Measurements from ENCODE around the gene JMJD6.
"Not testable (repeated sequence)": the region's sequence is repeated elsewhere in the genome, so short reads cannot be mapped to it uniquely, and the experiment has no call there.

Gene JMJD6

DNA sequence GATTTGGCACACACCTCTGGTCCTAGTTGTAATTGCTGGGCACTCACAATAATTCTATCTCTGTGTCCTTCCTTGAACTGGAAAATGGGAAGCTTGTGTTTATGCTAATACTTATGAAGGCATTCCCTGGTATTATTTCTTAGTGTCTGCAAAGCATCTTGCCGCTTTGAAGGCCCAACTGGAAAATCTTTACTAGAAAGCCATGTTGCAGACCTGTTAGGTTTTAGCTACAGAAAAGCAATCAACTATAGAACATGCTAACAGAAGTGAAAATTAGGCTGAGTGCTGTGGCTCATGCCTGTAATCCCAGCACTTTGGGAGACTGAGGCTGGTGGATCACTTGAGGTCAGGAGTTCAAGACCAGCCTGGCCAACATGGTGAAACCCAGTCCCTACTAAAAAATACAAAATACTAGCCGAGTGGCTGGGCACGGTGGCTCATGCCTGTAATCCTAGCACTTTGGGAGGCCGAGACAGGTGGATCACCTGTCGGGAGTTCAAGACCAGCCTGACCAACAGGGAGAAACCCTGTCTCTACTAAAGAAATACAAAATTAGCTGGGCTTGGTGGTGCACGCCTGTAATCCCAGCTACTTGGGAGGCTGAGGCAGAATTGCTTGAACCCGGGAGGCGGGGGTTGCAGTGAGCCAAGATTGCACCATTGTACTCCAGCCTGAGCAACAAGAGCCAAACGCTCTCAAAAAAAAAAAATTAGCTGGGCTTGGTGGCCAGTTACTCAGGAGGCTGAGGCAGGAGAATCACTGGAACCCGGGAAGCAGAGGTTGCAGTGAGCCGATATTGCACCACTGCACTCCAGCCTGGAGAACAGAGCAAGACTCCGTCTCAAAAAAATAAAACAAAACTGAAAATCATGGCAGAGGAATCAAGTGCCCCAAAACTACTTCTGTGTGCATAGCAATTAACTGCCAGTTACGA is 5.7 kb upstream of the JMJD6 start:
- H2BK15ac ChIP-seq (replicated peaks; ENCODE audit: low read depth); H3K4me2 ChIP-seq (ENCODE audit: low read length); H4K5ac ChIP-seq (ENCODE audit: low read length); H3K79me1 ChIP-seq (ENCODE audit: low read length); H3K4ac ChIP-seq (ENCODE audit: low read depth, low read length); H3K9ac ChIP-seq (ENCODE audit: low read length); H3K27ac ChIP-seq (ENCODE audit: low read depth, low read length); H3K18ac ChIP-seq (ENCODE audit: low read length); H2BK5ac ChIP-seq (ENCODE audit: low read length); H4K8ac ChIP-seq (ENCODE audit: low read depth, low read length); H3K56ac ChIP-seq (ENCODE audit: low read length); H3K4me1 ChIP-seq (ENCODE audit: control insufficient read depth, low read depth, low read length); H3K27me3 ChIP-seq (ENCODE audit: insufficient read depth, low read length, poor library complexity); H3K4me3 ChIP-seq (ENCODE audit: low read length); H2AK5ac ChIP-seq (ENCODE audit: low read length); H3K23ac ChIP-seq (ENCODE audit: low read length); DNase-seq; H2BK120ac ChIP-seq (ENCODE audit: low read depth, low read length): not testable (repeated sequence)
- WGBS (ENCODE audit: extremely low coverage, insufficient coverage, low lambda C conversion rate), result no CpG with 5 or more reads among the region's 13 CpGs
- H3K36me3 ChIP-seq (ENCODE audit: control insufficient read depth, insufficient read depth, low read length), result peaks cover 17% of the 10 kb centered on the region
- H3K79me2 ChIP-seq (ENCODE audit: control insufficient read depth, insufficient read depth, low read length), result peaks cover 44% of the 10 kb centered on the region

- no peaks in the 10 kb centered on the region for H3K27me3 ChIP-seq (ENCODE audit: insufficient read depth, low read length, poor library complexity)
- H3K4me2 ChIP-seq (ENCODE audit: low read length), result peak overlapping the region; percentile 88
- peak overlapping the region; percentile 96 for H3K56ac ChIP-seq (ENCODE audit: low read length)
- peaks cover 6% of the 10 kb centered on the region for H3K79me1 ChIP-seq (ENCODE audit: low read length)
- no peak for DNase-seq
- no peak overlapping the region for H3K4ac ChIP-seq (ENCODE audit: low read depth, low read length)
- H2BK5ac ChIP-seq (ENCODE audit: low read length), result no peak overlapping the region
- no peak overlapping the region for H2BK15ac ChIP-seq (replicated peaks; ENCODE audit: low read depth)
- no peak overlapping the region for H4K8ac ChIP-seq (ENCODE audit: low read depth, low read length)
- no CpG with 5 or more reads among the region's 18 CpGs for WGBS (ENCODE audit: extremely low coverage, insufficient coverage, low lambda C conversion rate)
- peak overlapping the region; percentile 87 for H3K9ac ChIP-seq (ENCODE audit: low read length)
- no peak overlapping the region for H2AK5ac ChIP-seq (ENCODE audit: low read length)
- H3K79me2 ChIP-seq (ENCODE audit: control insufficient read depth, insufficient read depth, low read length), result peaks cover 15% of the 10 kb centered on the region
- H3K18ac ChIP-seq (ENCODE audit: low read length), result no peak overlapping the region
- H3K27ac ChIP-seq (ENCODE audit: low read depth, low read length), result no peak overlapping the region
- no peak overlapping the region for H3K23ac ChIP-seq (ENCODE audit: low read length)
- H3K36me3 ChIP-seq (ENCODE audit: control insufficient read depth, insufficient read depth, low read length), result peaks cover under 1% of the 10 kb centered on the region
- peaks cover 2% of the 10 kb centered on the region for H3K4me1 ChIP-seq (ENCODE audit: control insufficient read depth, low read depth, low read length)
- H3K4me3 ChIP-seq (ENCODE audit: low read length), result no peak overlapping the region
- no peak overlapping the region for H4K5ac ChIP-seq (ENCODE audit: low read length)
- H2BK120ac ChIP-seq (ENCODE audit: low read depth, low read length), result no peak overlapping the region
Observed at GRCh38 chr17:76727745-76728456, 1.5 kb upstream of the JMJD6 start.

GRCh38 chr17:76726776-76727718 is 641 bp upstream of the JMJD6 start, which contains the start of gene METTL23:
METTL23 (plus strand) TSS chr17:76726839; CDS start chr17:76729711, 2,872 bp downstream.
- H2BK5ac ChIP-seq (ENCODE audit: low read length), result peak within 1 kb of the TSS; percentile 86
- H4K8ac ChIP-seq (ENCODE audit: low read depth, low read length), result no peak within 1 kb of the TSS
- peak within 1 kb of the TSS; percentile 54 for H2BK120ac ChIP-seq (ENCODE audit: low read depth, low read length)
- H3K23ac ChIP-seq (ENCODE audit: low read length), result peak within 1 kb of the TSS; percentile 57
- peaks cover 15% of the 10 kb centered on the region for H3K79me2 ChIP-seq (ENCODE audit: control insufficient read depth, insufficient read depth, low read length)
- no peak within 1 kb of the TSS for H2AK5ac ChIP-seq (ENCODE audit: low read length)
- peak within 1 kb of the TSS; percentile 96 for H3K56ac ChIP-seq (ENCODE audit: low read length)
- peak within 1 kb of the TSS; percentile 87 for H3K27ac ChIP-seq (ENCODE audit: low read depth, low read length)
- peak within 1 kb of the TSS; percentile 87 for H3K9ac ChIP-seq (ENCODE audit: low read length)
- peak within 1 kb of the TSS; percentile 94 for H3K4me3 ChIP-seq (ENCODE audit: low read length)
- H3K4me1 ChIP-seq (ENCODE audit: control insufficient read depth, low read depth, low read length), result peaks cover 2% of the 10 kb centered on the region
- H3K36me3 ChIP-seq (ENCODE audit: control insufficient read depth, insufficient read depth, low read length), result peaks cover 3% of the 10 kb centered on the region
- peak within 1 kb of the TSS; percentile 90 for H3K4ac ChIP-seq (ENCODE audit: low read depth, low read length)
- H3K18ac ChIP-seq (ENCODE audit: low read length), result peak within 1 kb of the TSS; percentile 94
- no CpG with 5 or more reads among the region's 71 CpGs for WGBS (ENCODE audit: extremely low coverage, insufficient coverage, low lambda C conversion rate)
- no peak within 1 kb of the TSS for H4K5ac ChIP-seq (ENCODE audit: low read length)
- peaks cover 6% of the 10 kb centered on the region for H3K79me1 ChIP-seq (ENCODE audit: low read length)
- peak within 1 kb of the TSS; percentile 93 for H3K4me2 ChIP-seq (ENCODE audit: low read length)
- no peak within 1 kb of the TSS for H2BK15ac ChIP-seq (replicated peaks; ENCODE audit: low read depth)
- no peaks in the 10 kb centered on the region for H3K27me3 ChIP-seq (ENCODE audit: insufficient read depth, low read length, poor library complexity)
- peak; percentile 79 for DNase-seq

DNA sequence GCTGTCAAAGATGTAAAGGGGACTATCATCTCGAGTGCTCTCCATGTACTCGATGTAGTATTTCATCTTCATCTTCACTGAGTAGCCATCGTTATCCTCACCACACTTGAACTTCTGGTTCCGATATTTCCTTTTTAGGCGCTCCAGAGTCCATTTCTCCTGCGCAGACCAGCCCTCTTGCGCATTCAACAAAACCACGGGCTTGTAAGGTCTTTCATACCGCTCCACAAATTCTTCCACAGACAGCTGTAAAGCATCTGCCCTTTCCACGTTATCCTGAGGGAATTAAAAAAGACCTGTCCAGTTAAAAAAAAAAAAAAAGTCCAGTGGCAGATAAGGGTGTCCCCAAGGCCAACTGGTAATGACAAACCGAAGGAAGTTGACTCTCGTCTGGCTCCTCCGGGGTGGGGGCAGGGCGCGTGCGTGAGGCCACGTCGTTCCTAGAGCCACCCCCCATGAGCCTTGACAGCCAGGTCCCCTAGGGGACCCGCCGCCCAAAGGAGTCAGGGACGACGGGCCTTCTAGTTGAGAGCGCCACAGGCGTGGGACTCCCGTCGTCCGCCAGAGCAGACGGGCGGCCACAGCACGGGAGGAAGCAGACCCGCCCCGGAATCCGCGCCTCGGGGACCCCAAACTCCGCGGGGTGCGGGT is 701 bp downstream of the JMJD6 start:
- no peak overlapping the region for H2BK15ac ChIP-seq (replicated peaks; ENCODE audit: low read depth)
- peaks cover 2% of the 10 kb centered on the region for H3K4me1 ChIP-seq (ENCODE audit: control insufficient read depth, low read depth, low read length)
- peak overlapping the region; percentile 85 for H3K9ac ChIP-seq (ENCODE audit: low read length)
- no peaks in the 10 kb centered on the region for H3K27me3 ChIP-seq (ENCODE audit: insufficient read depth, low read length, poor library complexity)
- no CpG with 5 or more reads among the region's 38 CpGs for WGBS (ENCODE audit: extremely low coverage, insufficient coverage, low lambda C conversion rate)
- H3K4ac ChIP-seq (ENCODE audit: low read depth, low read length), result peak overlapping the region; percentile 20
- peak overlapping the region; percentile 87 for H3K27ac ChIP-seq (ENCODE audit: low read depth, low read length)
- peaks cover 10% of the 10 kb centered on the region for H3K36me3 ChIP-seq (ENCODE audit: control insufficient read depth, insufficient read depth, low read length)
- H3K56ac ChIP-seq (ENCODE audit: low read length), result peak overlapping the region; percentile 93
- H3K79me2 ChIP-seq (ENCODE audit: control insufficient read depth, insufficient read depth, low read length), result peaks cover 15% of the 10 kb centered on the region
- no peak overlapping the region for H4K8ac ChIP-seq (ENCODE audit: low read depth, low read length)
- no peak overlapping the region for H2BK120ac ChIP-seq (ENCODE audit: low read depth, low read length)
- H2BK5ac ChIP-seq (ENCODE audit: low read length), result no peak overlapping the region
- peaks cover 6% of the 10 kb centered on the region for H3K79me1 ChIP-seq (ENCODE audit: low read length)
- H3K4me2 ChIP-seq (ENCODE audit: low read length), result peak overlapping the region; percentile 93
- H3K23ac ChIP-seq (ENCODE audit: low read length), result peak overlapping the region; percentile 57
- H4K5ac ChIP-seq (ENCODE audit: low read length), result no peak overlapping the region
- H3K18ac ChIP-seq (ENCODE audit: low read length), result peak overlapping the region; percentile 53
- H2AK5ac ChIP-seq (ENCODE audit: low read length), result no peak overlapping the region
- peak overlapping the region; percentile 94 for H3K4me3 ChIP-seq (ENCODE audit: low read length)
- peak; percentile 42 for DNase-seq

DNA sequence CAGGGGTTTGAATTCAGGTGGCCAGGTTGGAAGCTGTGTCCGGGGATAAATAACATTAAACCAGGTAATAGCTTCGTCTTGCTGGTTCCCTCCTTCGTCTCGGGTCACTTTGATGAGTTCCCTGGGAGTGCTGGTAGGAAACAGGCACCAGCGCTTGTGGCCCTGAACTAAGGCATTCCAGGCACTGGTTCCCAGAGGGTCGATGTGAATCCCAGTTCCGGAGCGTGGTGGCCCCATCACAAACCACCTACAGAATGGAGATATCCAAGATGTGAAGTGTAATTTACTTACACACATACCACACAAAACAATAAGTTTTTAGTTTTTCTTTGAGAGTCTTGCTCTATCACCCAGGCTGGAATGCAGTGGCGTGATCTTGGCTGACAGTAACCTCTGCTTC is 2.6 kb downstream of the JMJD6 start:
- no peak overlapping the region for H3K9ac ChIP-seq (ENCODE audit: low read length)
- no peak overlapping the region for H3K56ac ChIP-seq (ENCODE audit: low read length)
- H2BK120ac ChIP-seq (ENCODE audit: low read depth, low read length), result no peak overlapping the region
- H3K4me1 ChIP-seq (ENCODE audit: control insufficient read depth, low read depth, low read length), result peaks cover 2% of the 10 kb centered on the region
- DNase-seq, result no peak
- H2AK5ac ChIP-seq (ENCODE audit: low read length), result no peak overlapping the region
- H3K27me3 ChIP-seq (ENCODE audit: insufficient read depth, low read length, poor library complexity), result no peaks in the 10 kb centered on the region
- H2BK15ac ChIP-seq (replicated peaks; ENCODE audit: low read depth), result no peak overlapping the region
- H4K8ac ChIP-seq (ENCODE audit: low read depth, low read length), result no peak overlapping the region
- WGBS (ENCODE audit: extremely low coverage, insufficient coverage, low lambda C conversion rate), result no CpG with 5 or more reads among the region's 9 CpGs
- H3K18ac ChIP-seq (ENCODE audit: low read length), result no peak overlapping the region
- H3K79me2 ChIP-seq (ENCODE audit: control insufficient read depth, insufficient read depth, low read length), result peaks cover 15% of the 10 kb centered on the region
- H3K4ac ChIP-seq (ENCODE audit: low read depth, low read length), result no peak overlapping the region
- H3K79me1 ChIP-seq (ENCODE audit: low read length), result peaks cover 6% of the 10 kb centered on the region
- H3K27ac ChIP-seq (ENCODE audit: low read depth, low read length), result no peak overlapping the region
- no peak overlapping the region for H3K23ac ChIP-seq (ENCODE audit: low read length)
- no peak overlapping the region for H4K5ac ChIP-seq (ENCODE audit: low read length)
- no peak overlapping the region for H3K4me3 ChIP-seq (ENCODE audit: low read length)
- H2BK5ac ChIP-seq (ENCODE audit: low read length), result no peak overlapping the region
- H3K4me2 ChIP-seq (ENCODE audit: low read length), result no peak overlapping the region
- H3K36me3 ChIP-seq (ENCODE audit: control insufficient read depth, insufficient read depth, low read length), result peaks cover 17% of the 10 kb centered on the region

Data from mesendoderm (in vitro differentiated cells).